GM18511 (cell line): ENCODE data around the gene BATF.

Source experiments
- ATAC-seq: cut with Tn5 transposase; IDR thresholded peaks from one replicate; pipeline ENCODE4 v1.9.1; 2021; ENCODE audit warnings: mild to moderate bottlenecking, moderate library complexity; ENCODE audit not compliant: unreplicated experiment

BATF gene

DNA sequence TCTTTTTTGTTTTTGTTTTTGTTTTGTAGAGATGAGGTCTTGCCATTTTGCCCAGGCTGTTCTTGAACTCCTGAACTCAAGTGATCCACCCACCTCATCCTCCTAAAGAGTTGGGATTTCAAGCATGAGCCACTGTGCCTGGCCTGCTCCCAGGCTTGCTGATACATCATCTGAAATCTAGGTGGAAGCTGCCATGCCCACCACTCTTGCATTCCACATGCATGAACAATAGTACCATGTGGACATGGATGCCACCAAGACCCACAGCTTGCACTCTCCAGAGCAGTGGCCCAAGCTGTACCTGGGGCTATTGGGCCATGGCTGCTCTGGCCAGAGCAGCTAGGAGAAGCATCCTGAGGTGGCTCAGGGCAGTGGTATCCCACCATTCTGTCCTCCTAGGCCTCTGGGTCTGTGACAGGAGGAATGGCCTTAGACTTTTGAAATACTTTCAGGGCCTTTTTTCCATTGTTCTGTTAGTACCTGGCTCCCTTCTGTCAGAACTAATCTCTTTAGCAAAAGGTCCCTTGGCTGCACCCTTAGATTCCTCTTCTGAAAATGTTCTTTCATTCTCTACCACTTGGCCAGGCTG, 69.8 kb downstream of the BATF start:
- no peak for ATAC-seq

DNA sequence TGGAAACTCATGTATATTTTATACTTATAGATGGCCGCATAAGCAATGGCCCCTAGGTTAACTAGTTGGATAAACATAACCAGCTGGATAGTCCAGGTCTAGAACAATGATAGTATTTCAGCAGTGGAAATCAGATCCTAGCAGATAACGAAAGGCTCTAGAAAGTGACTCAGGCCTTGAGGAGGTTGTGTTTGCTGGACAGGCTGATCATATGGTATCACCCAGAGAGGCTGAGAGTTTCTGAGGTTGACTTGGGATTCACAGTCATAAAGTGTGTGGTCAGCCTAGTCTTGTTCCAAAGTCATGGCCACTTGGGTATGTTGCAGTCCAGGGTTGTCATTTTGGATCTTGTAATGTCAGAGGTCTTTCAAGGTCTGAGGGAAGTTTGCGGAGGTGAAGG, 73.0 kb downstream of the BATF start:
- no peak for ATAC-seq
